HepG2 (cell line): Measurements from ENCODE around the gene METTL23. TPM values are rescaled to one million over a fixed set of nuclear protein-coding genes. Genes with fewer than 3 reads are reported as not detected.
A peak's percentile ranks its signal among the peaks of the same experiment; 100 is the strongest.

ENCODE experiments used
- ATF5 ChIP-seq: sonication (generic); formaldehyde crosslinking; IDR thresholded peaks from 2 replicates; pipeline ENCODE4 v1.4.0; 2020; ENCODE audit warnings: mild to moderate bottlenecking, low read depth, missing genetic modification reagents
- BRD4 ChIP-seq: sonication (generic); formaldehyde crosslinking; IDR thresholded peaks from 2 replicates; pipeline ENCODE4 v1.4.0; 2020; ENCODE audit warnings: missing genetic modification reagents
- CREB1 ChIP-seq, 2 experiments: fragments of 450-650 bp in 1 of 2; IDR thresholded peaks; 2 replicates each; pipeline ENCODE4 v1.6.1; 2016 to 2017; ENCODE audit warnings: control low read depth in 1 of 2, mild to moderate bottlenecking in 1 of 2, missing compliant biosample characterization in 1 of 2, missing genetic modification characterization in 1 of 2
- FLYWCH1 ChIP-seq: sonication (generic); formaldehyde crosslinking; IDR thresholded peaks from 2 replicates; pipeline ENCODE4 v1.8.1; 2023; ENCODE audit warnings: mild to moderate bottlenecking, missing genetic modification reagents
- ZNF407 ChIP-seq: sonication (generic); formaldehyde crosslinking; IDR thresholded peaks from one replicate; pipeline ENCODE4 v1.5.1; 2020; ENCODE audit warnings: mild to moderate bottlenecking, missing genetic modification reagents; ENCODE audit errors: not compliant biosample characterization
- ZNF639 ChIP-seq: conservative IDR thresholded peaks from 2 replicates; pipeline ENCODE4 v1.6.1; 2018; ENCODE audit warnings: missing genetic modification reagents
- ZNF720 ChIP-seq: sonication (generic); formaldehyde crosslinking; IDR thresholded peaks from 2 replicates; pipeline ENCODE4 v1.4.0; 2020; ENCODE audit warnings: missing genetic modification reagents
- ZNF780A ChIP-seq: sonication (generic); formaldehyde crosslinking; IDR thresholded peaks from 2 replicates; pipeline ENCODE4 v1.8.0; 2022; ENCODE audit warnings: mild to moderate bottlenecking, missing genetic modification reagents, moderate library complexity
- ZNF800 ChIP-seq: sonication (generic); formaldehyde crosslinking; IDR thresholded peaks from 2 replicates; pipeline ENCODE4 v1.4.0; 2020; ENCODE audit warnings: missing genetic modification reagents
- polyA plus RNA-seq, 8 experiments: library from polyadenylated mRNA; depleted of rRNA in 3 of 8; stranded (reverse) in 7 of 8; unstranded in 1 of 8; fragments of >200 nt; fragmentation: Illumina TruSeq in 4 of 8; extraction: Trizol in 4 of 8; gene quantifications; 2 replicates each; pipeline versions ENCODE4 v1.2.1 to v1.2.3, GENCODE V29; 2011 to 2016; ENCODE audit warnings: low read depth in 4 of 8, missing spikeins in 1 of 8, mixed read lengths in 1 of 8; ENCODE audit not compliant: insufficient read depth in 1 of 8
- total RNA-seq, 5 experiments: library from RNA; depleted of rRNA; stranded (reverse); fragments of >200 nt; fragmentation: Illumina TruSeq; extraction: Trizol; gene quantifications; 2 replicates each; pipeline ENCODE4 v1.2.3, GENCODE V29; 2016; ENCODE audit warnings: low read depth in 1 of 5

The METTL23 gene
- total and polyA plus RNA-seq, 2 of the 13 experiments (the other 11 are each of a cell fraction or from before 2014, with no cell fraction given): 39.9 to 104 TPM

- TF ChIP-seq ZNF407 (CRISPR knock-in tag): no peak
- no peak for TF ChIP-seq ATF5 (CRISPR knock-in tag)
- 0 out of 2 replicates have a peak, but pooled peaks have one; percentile 4 for TF ChIP-seq BRD4 (CRISPR knock-in tag)
- no peak for TF ChIP-seq ZNF720
- no peak for TF ChIP-seq ZNF639 (CRISPR knock-in tag)
- no peak for TF ChIP-seq CREB1 (IDR thresholded peaks at IDR 0.05)
- TF ChIP-seq CREB1 (CRISPR knock-in tag; IDR thresholded peaks at IDR 0.05): no peak
- no peak for TF ChIP-seq ZNF780A (CRISPR knock-in tag)
- no peak for TF ChIP-seq ZNF800
- TF ChIP-seq FLYWCH1 (CRISPR knock-in tag): no peak
- TF ChIP-seq, all 625 proteins: peak for 24
Observed at GRCh38 chr17:76688165-76688622, 38.4 kb upstream of the METTL23 start (continued).
